Nephron progenitor cell (in vitro differentiated cells): ENCODE measurements around the gene FAM78B.

ENCODE experiments used
- DNase-seq: peaks from one replicate; pipeline ENCODE4 v3.0.0; 2021
- H3K27ac Mint-ChIP-seq: 2 replicates; pipeline ENCODE4 v1.8.0; 2021; ENCODE audit warnings: mild to moderate bottlenecking, moderate library complexity, mixed read lengths
- H3K27me3 Mint-ChIP-seq: 2 replicates; pipeline ENCODE4 v1.8.0; 2021; ENCODE audit warnings: mild to moderate bottlenecking, low read depth, mixed read lengths; ENCODE audit not compliant: poor library complexity
- H3K36me3 Mint-ChIP-seq: 2 replicates; pipeline ENCODE4 v1.8.0; 2021; ENCODE audit warnings: low read depth, mixed read lengths
- H3K4me1 Mint-ChIP-seq: 2 replicates; pipeline ENCODE4 v1.8.0; 2021; ENCODE audit warnings: mixed read lengths
- H3K4me3 Mint-ChIP-seq: 2 replicates; pipeline ENCODE4 v1.8.0; 2021; ENCODE audit warnings: mild to moderate bottlenecking, moderate library complexity, mixed read lengths
- H3K9me3 Mint-ChIP-seq: 2 replicates; pipeline ENCODE4 v1.8.0; 2021; ENCODE audit warnings: mild to moderate bottlenecking, moderate library complexity, mixed read lengths
- CTCF ChIP-seq: fragments of 200-600 bp; sonication (generic); IDR thresholded peaks from 2 replicates; pipeline ENCODE4 v1.5.0; 2021; ENCODE audit warnings: antibody characterized with exemption

FAM78B gene

GRCh38 chr1:166116026-166116425 lies 50.8 kb downstream of the FAM78B start:
- H3K9me3 Mint-ChIP-seq = no peaks in the 10 kb centered on the region
- H3K4me1 Mint-ChIP-seq = peaks cover 14% of the 10 kb centered on the region
- no peak for DNase-seq
- no peak overlapping the region for H3K4me3 Mint-ChIP-seq
- no peaks in the 10 kb centered on the region for H3K36me3 Mint-ChIP-seq
- H3K27me3 Mint-ChIP-seq = peaks cover 6% of the 10 kb centered on the region
- TF ChIP-seq CTCF = no peak
- no peak overlapping the region for H3K27ac Mint-ChIP-seq

GRCh38 chr1:166114419-166114818 lies 52.4 kb downstream of the FAM78B start:
- peaks cover 8% of the 10 kb centered on the region for H3K4me1 Mint-ChIP-seq
- H3K27ac Mint-ChIP-seq = peak overlapping the region; percentile 31
- no peak overlapping the region for H3K4me3 Mint-ChIP-seq
- H3K9me3 Mint-ChIP-seq = no peaks in the 10 kb centered on the region
- H3K36me3 Mint-ChIP-seq = no peaks in the 10 kb centered on the region
- no peak for TF ChIP-seq CTCF
- no peak for DNase-seq
- peaks cover 4% of the 10 kb centered on the region for H3K27me3 Mint-ChIP-seq

GRCh38 chr1:166113630-166114029 lies 53.2 kb downstream of the FAM78B start:
- no peaks in the 10 kb centered on the region for H3K36me3 Mint-ChIP-seq
- H3K4me3 Mint-ChIP-seq = no peak overlapping the region
- H3K27me3 Mint-ChIP-seq = peaks cover 4% of the 10 kb centered on the region
- no peak overlapping the region for H3K27ac Mint-ChIP-seq
- H3K9me3 Mint-ChIP-seq = no peaks in the 10 kb centered on the region
- no peak for DNase-seq
- peaks cover 8% of the 10 kb centered on the region for H3K4me1 Mint-ChIP-seq
- TF ChIP-seq CTCF = no peak

- Mint-ChIP-seq H3K4me1 (peaks cover 12% of the 10 kb centered on the region), H3K27ac (no peak overlapping the region), H3K4me3 (no peak overlapping the region), H3K27me3 (peaks cover 4% of the 10 kb centered on the region), H3K9me3 (peaks cover under 1% of the 10 kb centered on the region), H3K36me3 (no peaks in the 10 kb centered on the region)
- no peak for TF ChIP-seq CTCF
- DNase-seq = no peak
Observed at GRCh38 chr1:166113031-166113430, 53.8 kb downstream of the FAM78B start.

GRCh38 chr1:166112425-166112824 lies 54.4 kb downstream of the FAM78B start:
- no peak for DNase-seq
- Mint-ChIP-seq H3K36me3 (no peaks in the 10 kb centered on the region), H3K4me1 (peaks cover 12% of the 10 kb centered on the region), H3K4me3 (no peak overlapping the region), H3K27ac (no peak overlapping the region), H3K27me3 (peaks cover 4% of the 10 kb centered on the region), H3K9me3 (peaks cover 6% of the 10 kb centered on the region)
- no peak for TF ChIP-seq CTCF

- Mint-ChIP-seq H3K36me3 (no peaks in the 10 kb centered on the region), H3K27me3 (peaks cover 4% of the 10 kb centered on the region), H3K4me1 (peaks cover 12% of the 10 kb centered on the region), H3K27ac (no peak overlapping the region), H3K4me3 (no peak overlapping the region), H3K9me3 (peaks cover 12% of the 10 kb centered on the region)
- DNase-seq = no peak
- no peak for TF ChIP-seq CTCF
Observed at GRCh38 chr1:166111430-166111829, 55.4 kb downstream of the FAM78B start.
